HEK293 (cell line): ENCODE measurements around the gene RSPRY1.

Source experiments
- CTCF ChIA-PET: fragments of 350-600 bp; formaldehyde crosslinking; extraction: SDS; loops from one replicate; lab custom pipeline; 2021; ENCODE audit warnings: antibody characterized with exemption; lab: Yijun Ruan, JAX
- POLR2A ChIA-PET: fragments of 300-600 bp; formaldehyde crosslinking; extraction: SDS; loops from one replicate; lab custom pipeline; 2020; ENCODE audit warnings: antibody characterized with exemption, inconsistent platforms; lab: Yijun Ruan, JAX
- H3K27ac ChIP-seq: fragments of 200-500 bp; sonication (Bioruptor generic); 2 replicates; pipeline ENCODE4 v1.5.1; 2014; ENCODE audit warnings: low read depth, low read length, control low read depth, inconsistent platforms; ENCODE audit errors: extremely low read depth
- H3K36me3 ChIP-seq, 2 experiments: fragments of 200-500 bp in 1 of 2; sonication (Bioruptor generic) in 1 of 2; 1 replicate in 1 of 2; 2 replicates in 1 of 2; pipeline ENCODE4 v1.5.1; 2014 to 2017; ENCODE audit warnings: inconsistent platforms in 2 of 2, low read length in 2 of 2; ENCODE audit not compliant: control insufficient read depth in 2 of 2, insufficient read depth in 1 of 2
- H3K4me1 ChIP-seq: fragments of 200-500 bp; sonication (Bioruptor generic); 2 replicates; pipeline ENCODE4 v1.5.1; 2014; ENCODE audit warnings: mild to moderate bottlenecking, low read length, inconsistent platforms; ENCODE audit not compliant: control insufficient read depth, insufficient read depth
- H3K4me3 ChIP-seq: 2 replicates; pipeline ENCODE4 v1.5.1; 2011; ENCODE audit warnings: low read depth, mild to moderate bottlenecking, control low read depth, low read length, moderate library complexity
- H3K9me3 ChIP-seq: fragments of 200-500 bp; sonication (Bioruptor generic); 2 replicates; pipeline ENCODE4 v1.5.1; 2014; ENCODE audit warnings: low read depth, low read length, inconsistent platforms; ENCODE audit not compliant: control insufficient read depth, insufficient read depth
- CTCF ChIP-seq: fragments of 450-650 bp; formaldehyde crosslinking; IDR thresholded peaks from 2 replicates; pipeline ENCODE4 v1.5.1; 2016; ENCODE audit warnings: missing biosample characterization, missing genetic modification characterization
- EGR2 ChIP-seq: fragments of 450-650 bp; formaldehyde crosslinking; IDR thresholded peaks from 2 replicates; pipeline ENCODE4 v1.5.1; 2016; ENCODE audit warnings: low read depth, missing biosample characterization, missing genetic modification characterization
- HOXD13 ChIP-seq: sonication (generic); formaldehyde crosslinking; IDR thresholded peaks from 2 replicates; pipeline ENCODE4 v1.8.0; 2022; ENCODE audit warnings: missing genetic modification reagents, borderline replicate concordance
- KLF10 ChIP-seq: fragments of 450-650 bp; IDR thresholded peaks from 2 replicates; pipeline ENCODE4 v1.5.1; 2018; ENCODE audit warnings: missing biosample characterization, mild to moderate bottlenecking, missing genetic modification characterization
- KLF7 ChIP-seq: fragments of 450-650 bp; formaldehyde crosslinking; IDR thresholded peaks from 2 replicates; pipeline ENCODE4 v1.5.1; 2016; ENCODE audit warnings: missing biosample characterization, missing genetic modification characterization, borderline replicate concordance
- KLF8 ChIP-seq: fragments of 450-650 bp; formaldehyde crosslinking; IDR thresholded peaks from 2 replicates; pipeline ENCODE4 v1.5.1; 2016; ENCODE audit warnings: missing biosample characterization, missing genetic modification characterization
- MYNN ChIP-seq: fragments of 450-650 bp; formaldehyde crosslinking; IDR thresholded peaks from 2 replicates; pipeline ENCODE4 v1.5.1; 2016; ENCODE audit warnings: missing biosample characterization, missing genetic modification characterization, borderline replicate concordance
- ZIC2 ChIP-seq: fragments of 450-650 bp; formaldehyde crosslinking; IDR thresholded peaks from 2 replicates; pipeline ENCODE4 v1.5.1; 2016; ENCODE audit warnings: missing biosample characterization, missing genetic modification characterization
- ZNF214 ChIP-seq: fragments of 450-650 bp; formaldehyde crosslinking; IDR thresholded peaks from 2 replicates; pipeline ENCODE4 v1.5.1; 2017; ENCODE audit warnings: missing biosample characterization, mild to moderate bottlenecking, missing genetic modification characterization, borderline replicate concordance
- ZNF433 ChIP-seq: fragments of 450-650 bp; formaldehyde crosslinking; IDR thresholded peaks from 2 replicates; pipeline ENCODE4 v1.5.1; 2016; ENCODE audit warnings: missing biosample characterization, missing genetic modification characterization, low read depth
- ZNF449 ChIP-seq: fragments of 450-650 bp; formaldehyde crosslinking; IDR thresholded peaks from 2 replicates; pipeline ENCODE4 v1.5.1; 2017; ENCODE audit warnings: missing biosample characterization, mild to moderate bottlenecking, missing genetic modification characterization, moderate library complexity
- ZNF501 ChIP-seq: fragments of 450-650 bp; formaldehyde crosslinking; IDR thresholded peaks from 2 replicates; pipeline ENCODE4 v1.5.1; 2016; ENCODE audit warnings: missing biosample characterization, missing genetic modification characterization
- ZNF658 ChIP-seq: fragments of 450-650 bp; formaldehyde crosslinking; IDR thresholded peaks from 2 replicates; pipeline ENCODE4; 2016; ENCODE audit warnings: missing biosample characterization, missing genetic modification characterization
- TF ChIP-seq, protein P1 (sequence below): fragments of 450-650 bp; formaldehyde crosslinking; IDR thresholded peaks from 2 replicates; pipeline ENCODE4 v1.5.1; 2017; ENCODE audit warnings: missing biosample characterization, missing genetic modification characterization

RSPRY1 gene

DNA sequence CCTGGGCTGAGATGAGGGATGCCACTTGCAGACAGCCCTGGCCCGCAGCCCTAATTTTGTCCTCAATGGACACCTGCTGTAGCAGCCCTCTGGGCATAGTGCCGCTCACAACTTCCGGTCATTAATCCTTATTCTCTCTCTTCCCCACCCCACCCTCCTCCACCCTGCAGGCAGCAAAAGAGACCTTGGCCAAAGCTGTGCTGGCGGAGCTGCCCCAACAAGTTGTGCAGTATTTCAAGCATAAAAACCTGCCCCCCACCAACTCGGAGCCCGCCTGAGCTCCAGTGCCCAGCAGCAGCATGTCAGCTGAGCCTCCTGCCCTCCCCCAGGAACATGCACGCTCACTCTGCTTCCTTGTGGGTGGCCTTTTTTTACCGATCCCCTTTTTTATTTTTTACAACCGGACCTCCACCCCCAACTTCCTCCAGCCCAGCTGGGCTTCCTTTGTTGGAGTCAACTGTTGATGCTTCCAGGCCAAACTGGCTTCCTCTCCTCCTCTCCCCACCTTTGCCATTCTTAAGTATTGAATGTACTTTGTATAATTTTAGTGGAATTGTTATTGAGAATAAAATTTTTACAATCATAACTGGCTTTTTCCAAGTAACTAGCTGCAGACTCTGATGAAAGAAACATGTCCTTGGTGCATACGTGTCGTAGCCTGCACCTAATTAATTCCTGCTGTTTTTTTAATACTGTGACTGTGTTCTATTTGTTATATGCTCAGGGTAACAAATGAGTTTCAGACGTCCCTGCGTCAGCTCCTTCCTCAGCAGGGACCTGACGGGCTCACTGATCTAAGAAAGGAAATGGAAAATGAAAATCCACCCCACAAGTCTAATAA lies 38.5 kb upstream of the RSPRY1 start:
- Histone ChIP-seq H3K4me1 (no peaks in the 10 kb centered on the region), H3K27ac (no peak overlapping the region), H3K9me3 (no peaks in the 10 kb centered on the region), H3K4me3 (no peak overlapping the region), H3K36me3 (peaks cover 0 to 16% of the 10 kb centered on the region in 2 experiments; a peak in 1 of 3 replicates)
- ChIA-PET POLR2A (interaction anchor here (0.5 kb wide), 1 partner anchor 35 kb away, joined by 6 read pairs; no protein-coding TSS in a partner anchor), CTCF (interaction anchor here (0.6 to 1.4 kb wide), 3 partner anchors 63 to 815 kb away, joined by 3 to 4 read pairs (median 3); no protein-coding TSS in a partner anchor)
- no peak for TF ChIP-seq ZNF214 (tag by site-specific recombination)
- TF ChIP-seq, protein P1, sequence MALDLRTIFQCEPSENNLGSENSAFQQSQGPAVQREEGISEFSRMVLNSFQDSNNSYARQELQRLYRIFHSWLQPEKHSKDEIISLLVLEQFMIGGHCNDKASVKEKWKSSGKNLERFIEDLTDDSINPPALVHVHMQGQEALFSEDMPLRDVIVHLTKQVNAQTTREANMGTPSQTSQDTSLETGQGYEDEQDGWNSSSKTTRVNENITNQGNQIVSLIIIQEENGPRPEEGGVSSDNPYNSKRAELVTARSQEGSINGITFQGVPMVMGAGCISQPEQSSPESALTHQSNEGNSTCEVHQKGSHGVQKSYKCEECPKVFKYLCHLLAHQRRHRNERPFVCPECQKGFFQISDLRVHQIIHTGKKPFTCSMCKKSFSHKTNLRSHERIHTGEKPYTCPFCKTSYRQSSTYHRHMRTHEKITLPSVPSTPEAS (tag by site-specific recombination): no peak
- no peak for TF ChIP-seq KLF7 (tag by site-specific recombination)
- no peak for TF ChIP-seq KLF10
- TF ChIP-seq ZIC2 (tag by site-specific recombination): peak; percentile 67
- TF ChIP-seq MYNN (tag by site-specific recombination): no peak
- peak; percentile 50 for TF ChIP-seq EGR2 (tag by site-specific recombination)
- TF ChIP-seq, all 188 proteins: peak for 2

DNA sequence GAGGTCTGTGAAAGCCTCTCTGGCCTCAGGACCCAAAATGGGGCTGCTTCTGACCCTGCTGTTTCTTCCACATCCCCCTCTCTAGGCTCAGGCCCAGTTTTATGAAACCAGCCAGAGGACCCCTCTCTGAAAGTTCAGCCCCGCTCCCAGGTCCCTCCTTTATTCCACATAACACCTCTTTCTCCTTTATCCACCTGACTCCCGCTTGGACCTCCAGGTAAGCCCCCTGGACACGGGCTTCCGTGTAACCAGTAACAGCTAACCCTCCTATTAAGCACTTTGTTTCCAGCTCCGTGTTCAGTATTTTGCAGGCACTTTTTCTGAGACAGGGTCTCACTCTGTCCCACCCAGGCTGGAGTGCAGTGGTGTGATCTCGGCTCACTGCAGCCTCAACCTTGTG lies 37.6 kb upstream of the RSPRY1 start:
- Histone ChIP-seq H3K36me3 (peaks cover 7 to 24% of the 10 kb centered on the region in 2 experiments; a peak in 1 of 3 replicates), H3K4me3 (no peak overlapping the region), H3K9me3 (no peaks in the 10 kb centered on the region), H3K4me1 (no peaks in the 10 kb centered on the region), H3K27ac (no peak overlapping the region)
- TF ChIP-seq HOXD13 (CRISPR knock-in tag): no peak
- TF ChIP-seq ZNF433 (tag by site-specific recombination): no peak
- TF ChIP-seq ZNF501 (tag by site-specific recombination): no peak
- no peak for TF ChIP-seq KLF8 (tag by site-specific recombination)
- CTCF ChIA-PET: interaction anchor here (0.6 to 1.4 kb wide), 4 partner anchors 26 to 405 kb away, joined by 3 to 5 read pairs (median 3); no protein-coding TSS in a partner anchor
- POLR2A ChIA-PET: no interaction called here

DNA sequence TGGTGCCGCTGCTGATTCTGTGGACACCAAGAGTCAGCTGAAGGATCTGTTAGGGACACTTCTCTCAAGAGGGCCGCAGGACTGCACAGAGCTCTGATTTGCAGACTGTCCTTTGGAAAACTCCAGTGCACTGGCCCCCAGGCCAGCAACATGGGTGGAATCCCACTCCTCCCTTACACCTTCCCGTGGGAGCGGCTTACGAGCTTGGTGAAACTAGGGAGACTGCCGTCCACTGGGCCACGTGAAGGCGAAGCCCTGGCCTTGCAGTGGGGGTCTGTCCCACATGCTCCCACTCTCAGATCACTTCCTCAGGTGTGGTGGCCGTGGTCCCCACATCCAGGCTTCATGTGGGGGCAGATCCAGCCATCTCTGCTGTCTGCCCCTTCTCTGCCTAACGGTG lies 36.7 kb upstream of the RSPRY1 start:
- POLR2A ChIA-PET: interaction anchor here (0.5 kb wide), 1 partner anchor 13 kb away, joined by 6 read pairs; no protein-coding TSS in a partner anchor
- Histone ChIP-seq H3K4me1 (no peaks in the 10 kb centered on the region), H3K4me3 (no peak overlapping the region), H3K36me3 (peaks cover 7 to 33% of the 10 kb centered on the region in 2 experiments; a peak in 1 of 3 replicates), H3K9me3 (no peaks in the 10 kb centered on the region), H3K27ac (no peak overlapping the region)
- TF ChIP-seq CTCF (tag by site-specific recombination) (no peak), ZNF658 (tag by site-specific recombination) (no peak), ZNF449 (tag by site-specific recombination) (no peak)
- CTCF ChIA-PET: interaction anchor here (0.6 to 1.0 kb wide), 4 partner anchors 26 to 202 kb away, joined by 3 to 5 read pairs (median 4); partner anchors contain the start of gene CPNE2
